HepG2 (cell line): ENCODE measurements around the gene EMB. TPM values are rescaled to one million over a fixed set of nuclear protein-coding genes. Genes with fewer than 3 reads are reported as not detected.
"Not testable (repeated sequence)": the region's sequence is repeated elsewhere in the genome, so short reads cannot be mapped to it uniquely, and the experiment has no call there.

Source experiments
- ATAC-seq: fragments of 200-7000 bp; cut with Tn5 transposase; 3 replicates; pipeline ENCODE4 v1.9.1; 2020; ENCODE audit warnings: mild to moderate bottlenecking, moderate library complexity
- BruUV-seq: library from RNA; stranded (reverse); fragments of 400-500 nt; replicated peaks from 2 replicates; lab custom pipeline; 2021; lab: Mats Ljungman, UMichigan
- CTCF ChIA-PET: fragments of 300-600 bp; formaldehyde crosslinking; extraction: SDS; loops from one replicate; lab custom pipeline; 2021; ENCODE audit warnings: low total read pairs, inconsistent platforms, low intra/inter-chr PET ratio; lab: Yijun Ruan, JAX
- POLR2A ChIA-PET: fragments of 350-600 bp; sonication (Branson Sonifier 250); formaldehyde crosslinking; loops from one replicate; lab custom pipeline; 2020; ENCODE audit warnings: antibody characterized with exemption, inconsistent platforms; lab: Yijun Ruan, JAX
- DNase-seq: peaks from one replicate; pipeline ENCODE4 v3.0.0-alpha.2; 2015; ENCODE audit warnings: low spot score
- FAIRE-seq: peaks from 3 replicates; lab custom pipeline; 2011; peaks lifted over from hg19 to GRCh38; lab: Jason Lieb, UNC
- H2AFZ ChIP-seq: one replicate; pipeline ENCODE4 v1.6.1; 2011; ENCODE audit warnings: low read length, inconsistent platforms
- H3K27ac ChIP-seq: fragments of 300-600 bp; 3 replicates; pipeline ENCODE4 v1.8.0; 2011; ENCODE audit warnings: mixed run types, mild to moderate bottlenecking, mixed read lengths, low read length, inconsistent platforms; ENCODE audit not compliant: insufficient read depth; ENCODE audit errors: extremely low read length
- H3K27me3 ChIP-seq, 2 experiments: fragments of 200-600 bp in 1 of 2; 2 replicates in 1 of 2; 3 replicates in 1 of 2; pipeline versions ENCODE4 v1.6.0 to v1.8.0; 2011; ENCODE audit warnings: low read length in 2 of 2, mild to moderate bottlenecking in 2 of 2, moderate library complexity in 2 of 2, inconsistent platforms in 1 of 2; ENCODE audit not compliant: insufficient read depth in 2 of 2, control insufficient read depth in 1 of 2
- H3K36me3 ChIP-seq, 2 experiments: fragments of 200-600 bp in 1 of 2; replicated peaks in 1 of 2; 2 replicates in 1 of 2; 3 replicates in 1 of 2; pipeline versions ENCODE4 v1.5.1 to v1.8.0; 2011; ENCODE audit warnings: low read length in 2 of 2, inconsistent platforms in 1 of 2; ENCODE audit not compliant: insufficient read depth in 2 of 2, control insufficient read depth in 1 of 2
- H3K4me1 ChIP-seq: 2 replicates; pipeline ENCODE4 v1.5.1; 2012; ENCODE audit warnings: low read length, inconsistent platforms; ENCODE audit not compliant: insufficient read depth
- H3K4me2 ChIP-seq: 2 replicates; pipeline ENCODE4 v1.6.0; 2011; ENCODE audit warnings: low read depth, low read length, inconsistent platforms
- H3K4me3 ChIP-seq, 3 experiments: fragments of 200-600 bp in 1 of 3; sonication (generic), shearing (Covaris generic) in 1 of 3; replicated peaks in 1 of 3; 2 replicates each; pipeline ENCODE4 v1.5.1; 2011 to 2016; ENCODE audit warnings: low read length in 3 of 3, inconsistent platforms in 2 of 3, low read depth in 2 of 3, mild to moderate bottlenecking in 2 of 3, control low read depth in 1 of 3, mixed read lengths in 1 of 3; ENCODE audit not compliant: insufficient read depth in 1 of 3
- H3K79me2 ChIP-seq: one replicate; pipeline ENCODE4 v1.6.1; 2011; ENCODE audit warnings: low read length, inconsistent platforms; ENCODE audit not compliant: insufficient read depth
- H3K9ac ChIP-seq: 2 replicates; pipeline ENCODE4 v1.6.0; 2011; ENCODE audit warnings: mild to moderate bottlenecking, low read depth, low read length, inconsistent platforms; ENCODE audit not compliant: insufficient read depth
- H3K9me3 ChIP-seq: 2 replicates; pipeline ENCODE4 v1.5.1; 2012; ENCODE audit warnings: mild to moderate bottlenecking, low read length
- H4K20me1 ChIP-seq: 2 replicates; pipeline ENCODE4 v1.6.0; 2011; ENCODE audit warnings: inconsistent platforms, mild to moderate bottlenecking, low read length, moderate library complexity; ENCODE audit not compliant: insufficient read depth
- SAFB2 ChIP-seq: sonication (generic); formaldehyde crosslinking; IDR thresholded peaks from 2 replicates; pipeline ENCODE4 v1.5.1; 2020; ENCODE audit warnings: missing genetic modification reagents, low read depth, mild to moderate bottlenecking, borderline replicate concordance
- ZFP90 ChIP-seq: sonication (generic); formaldehyde crosslinking; IDR thresholded peaks from 2 replicates; pipeline ENCODE4 v1.8.0; 2022; ENCODE audit warnings: missing genetic modification reagents, mild to moderate bottlenecking, inconsistent platforms, borderline replicate concordance
- ZNF572 ChIP-seq: sonication (generic); formaldehyde crosslinking; IDR thresholded peaks from 2 replicates; pipeline ENCODE4 v1.5.1; 2020; ENCODE audit warnings: mild to moderate bottlenecking, missing genetic modification reagents
- WGBS: methylation state at CpG from one replicate; pipeline ENCODE4 v1.1.6; 2017; ENCODE audit warnings: low lambda C conversion rate; 5-methylcytosine and 5-hydroxymethylcytosine counted together
- in situ Hi-C: cut with HindIII; loops from 2 replicates; pipeline ENCODE4 v1.10.0; 2017; ENCODE audit warnings: low pct_unique_long_range_greater_than_20kb; ENCODE audit not compliant: extremely low pct_ligation_motif_present
- intact Hi-C: fragments of 100-400 bp; cut with micrococcal nuclease; formaldehyde crosslinking; loops from one replicate; pipeline ENCODE4 v1.10.0; 2022; ENCODE audit not compliant: unreplicated experiment
- polyA plus RNA-seq, 8 experiments: library from polyadenylated mRNA; depleted of rRNA in 3 of 8; stranded (reverse) in 7 of 8; unstranded in 1 of 8; fragments of >200 nt; fragmentation: Illumina TruSeq in 4 of 8; extraction: Trizol in 4 of 8; gene quantifications; 2 replicates each; pipeline versions ENCODE4 v1.2.1 to v1.2.3, GENCODE V29; 2011 to 2016; ENCODE audit warnings: low read depth in 4 of 8, missing spikeins in 1 of 8, mixed read lengths in 1 of 8; ENCODE audit not compliant: insufficient read depth in 1 of 8
- total RNA-seq, 5 experiments: library from RNA; depleted of rRNA; stranded (reverse); fragments of >200 nt; fragmentation: Illumina TruSeq; extraction: Trizol; gene quantifications; 2 replicates each; pipeline ENCODE4 v1.2.3, GENCODE V29; 2016; ENCODE audit warnings: low read depth in 1 of 5

The EMB gene
- total and polyA plus RNA-seq, 2 of the 13 experiments (the other 11 are each of a cell fraction or from before 2014, with no cell fraction given) = 0.01 TPM; not detected in 1

DNA sequence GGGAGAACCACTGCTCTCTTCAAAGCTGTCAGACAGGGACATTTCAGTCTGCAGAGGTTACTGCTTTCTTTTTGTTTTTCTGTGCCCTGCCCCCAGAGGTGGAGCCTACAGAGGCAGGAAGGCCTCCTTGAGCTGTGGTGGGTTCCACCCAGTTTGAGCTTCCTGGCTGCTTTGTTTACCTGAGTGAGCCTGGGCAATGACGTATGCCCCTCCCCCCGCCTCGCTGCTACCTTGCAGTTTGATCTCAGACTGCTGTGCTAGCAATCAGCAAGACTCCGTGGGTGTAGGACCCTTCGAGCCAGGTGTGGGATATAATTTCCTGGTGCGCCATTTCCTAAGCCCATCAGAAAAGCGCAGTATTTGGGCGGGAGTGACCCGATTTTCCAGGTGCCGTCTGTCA is 48.4 kb upstream of the EMB start:
- H3K36me3 ChIP-seq, H2AFZ ChIP-seq, H4K20me1 ChIP-seq, H3K4me3 ChIP-seq, intact Hi-C loops, H3K79me2 ChIP-seq, H3K4me2 ChIP-seq, DNase-seq, BruUV-seq, FAIRE-seq, H3K27me3 ChIP-seq, H3K9ac ChIP-seq, ATAC-seq, H3K27ac ChIP-seq, in situ Hi-C loops, CTCF ChIA-PET, H3K4me1 ChIP-seq, POLR2A ChIA-PET: not testable (repeated sequence)
- 52% methylated on average over 6 of the region's 10 CpGs for WGBS
- H3K9me3 ChIP-seq = peaks cover 39% of the 10 kb centered on the region

DNA sequence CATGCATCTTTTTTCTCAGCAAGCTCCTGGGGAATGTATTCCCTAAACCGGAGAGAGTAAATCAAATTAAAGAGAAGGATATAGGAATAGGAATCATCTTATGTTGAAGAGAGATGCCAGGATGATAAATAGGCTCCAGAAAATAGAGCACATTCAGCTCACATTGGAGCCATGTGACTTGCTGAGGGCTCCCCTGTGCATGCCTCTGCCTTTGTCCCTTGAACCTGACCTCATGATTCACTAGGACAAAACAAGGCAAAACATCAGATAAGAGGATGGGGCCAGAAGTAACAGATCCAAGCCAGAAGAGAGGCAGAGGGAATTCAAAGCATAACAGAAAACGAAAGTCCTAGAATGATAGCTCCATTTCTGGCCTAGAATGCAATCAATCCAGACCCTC is 37.7 kb upstream of the EMB start:
- in situ Hi-C loops, H3K27ac ChIP-seq, H3K27me3 ChIP-seq, intact Hi-C loops, H3K4me3 ChIP-seq, BruUV-seq, DNase-seq, FAIRE-seq, CTCF ChIA-PET, H3K79me2 ChIP-seq, H3K4me2 ChIP-seq, H3K36me3 ChIP-seq, H4K20me1 ChIP-seq, POLR2A ChIA-PET, H2AFZ ChIP-seq, ATAC-seq, H3K9ac ChIP-seq, H3K4me1 ChIP-seq: not testable (repeated sequence)
- WGBS = 1% methylated on average over 2 of the region's 2 CpGs
- H3K9me3 ChIP-seq = peaks cover 57% of the 10 kb centered on the region

DNA sequence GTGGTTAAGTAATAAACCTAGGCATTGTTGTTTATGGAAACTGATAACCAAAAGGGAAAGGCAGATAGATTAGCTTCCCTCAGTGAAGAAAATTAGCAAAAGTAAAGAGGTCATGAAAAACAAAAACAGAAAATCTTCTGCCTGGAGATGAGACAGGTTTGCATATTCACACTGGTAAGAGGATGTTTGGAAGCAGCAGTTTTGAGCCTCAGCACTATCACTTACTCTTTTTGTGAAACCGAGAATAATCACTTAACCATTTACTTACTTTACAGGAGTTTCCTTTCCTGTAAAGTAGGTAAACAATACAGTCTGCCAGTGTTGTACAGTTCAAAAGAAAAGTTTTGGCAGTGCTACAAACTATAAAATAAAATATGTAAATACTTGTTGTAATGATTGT is 35.5 kb upstream of the EMB start:
- Histone ChIP-seq H2AFZ (no peak overlapping the region), H3K9ac (no peak overlapping the region), H3K4me3 (no peak overlapping the region), H4K20me1 (no peaks in the 10 kb centered on the region), H3K27me3 (no peaks in the 10 kb centered on the region), H3K4me1 (no peaks in the 10 kb centered on the region), H3K79me2 (no peaks in the 10 kb centered on the region), H3K9me3 (peaks cover 53% of the 10 kb centered on the region), H3K27ac (no peak overlapping the region), H3K36me3 (no peaks in the 10 kb centered on the region), H3K4me2 (no peak overlapping the region)
- ChIA-PET POLR2A (no interaction called here), CTCF (no interaction called here)
- in situ Hi-C loops (no loop called here), intact Hi-C loops (no loop called here)
- ATAC-seq = no peak
- BruUV-seq = no TSS peak
- TF ChIP-seq SAFB2 = no peak
- no peak for TF ChIP-seq ZNF572 (CRISPR knock-in tag)
- no peak for TF ChIP-seq ZFP90 (CRISPR knock-in tag)
- DNase-seq = no peak
- 0% methylated on average over 1 of the region's 1 CpG for WGBS
- FAIRE-seq = no peak

DNA sequence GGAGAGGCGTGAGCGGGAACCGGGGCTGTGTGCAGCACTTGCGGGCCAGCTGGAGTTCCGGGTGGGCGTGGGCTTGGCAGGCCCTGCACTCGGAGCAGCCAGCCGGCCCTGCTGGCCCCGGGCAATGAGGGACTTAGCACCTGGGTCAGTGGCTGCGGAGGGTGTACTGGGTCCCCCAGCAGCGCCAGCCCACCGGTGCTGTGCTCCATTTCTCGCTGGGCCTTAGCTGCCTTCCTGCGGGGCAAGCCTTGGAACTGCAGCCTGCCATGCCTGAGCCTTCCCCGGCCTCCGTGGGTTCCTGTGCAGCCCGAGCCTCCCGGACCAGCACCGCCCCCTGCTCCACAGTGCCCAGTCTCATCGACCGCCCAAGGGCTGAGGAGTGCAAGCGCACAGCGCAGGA is 23.9 kb upstream of the EMB start:
- in situ Hi-C loops, H3K27me3 ChIP-seq, H3K27ac ChIP-seq, FAIRE-seq, CTCF ChIA-PET, POLR2A ChIA-PET, intact Hi-C loops, H3K4me2 ChIP-seq, BruUV-seq, H4K20me1 ChIP-seq, H2AFZ ChIP-seq, H3K4me3 ChIP-seq, H3K36me3 ChIP-seq, H3K79me2 ChIP-seq, H3K4me1 ChIP-seq, ATAC-seq, DNase-seq, H3K9ac ChIP-seq: not testable (repeated sequence)
- WGBS = no CpG with 5 or more reads among the region's 23 CpGs
- peaks cover 30% of the 10 kb centered on the region for H3K9me3 ChIP-seq
